NCI-H2107 treated with DMSO at 0.1 percent for 48 hours (cell line): ENCODE results near the gene TMC6.

Experiments
- DNase-seq: peaks from one replicate; lab custom pipeline; 2025; ENCODE audit not compliant: unreplicated experiment; lab: John Stamatoyannopoulos, UW

TMC6 gene

DNA sequence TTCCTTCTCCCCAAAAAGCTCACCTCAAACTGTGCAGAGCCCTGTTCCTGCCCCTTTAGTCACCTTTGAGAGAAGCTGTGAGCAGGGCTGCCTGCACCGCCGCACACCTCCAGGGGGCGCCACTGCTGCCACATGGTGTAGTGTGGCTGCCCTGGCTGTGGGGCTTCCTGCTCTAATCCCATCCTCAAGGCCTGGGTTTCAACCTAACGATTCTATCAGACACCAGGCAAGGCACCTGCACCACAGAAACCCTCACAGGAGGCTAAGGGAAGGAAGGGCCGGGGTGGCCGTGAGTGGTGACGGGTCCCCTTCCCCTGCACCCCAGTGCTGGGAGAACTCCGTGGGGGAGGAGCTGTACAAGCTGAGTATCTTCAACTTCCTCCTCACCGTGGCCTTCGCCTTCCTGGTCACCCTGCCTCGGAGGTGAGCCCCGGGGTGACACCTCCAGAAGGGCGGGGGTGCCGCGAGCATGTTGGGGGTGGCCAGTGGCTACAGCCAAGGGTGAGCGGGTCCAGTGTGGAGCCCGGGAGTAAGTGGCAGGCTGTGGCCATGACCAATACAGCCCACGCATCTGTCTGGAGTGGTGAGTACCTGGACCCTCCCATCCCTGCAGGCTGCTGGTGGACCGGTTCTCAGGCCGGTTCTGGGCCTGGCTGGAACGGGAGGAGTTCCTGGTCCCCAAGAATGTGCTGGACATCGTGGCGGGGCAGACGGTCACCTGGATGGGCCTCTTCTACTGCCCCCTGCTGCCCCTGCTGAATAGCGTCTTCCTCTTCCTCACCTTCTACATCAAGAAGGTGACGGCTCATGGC lies 9.0 kb upstream of the TMC6 start:
- no peak for DNase-seq

DNA sequence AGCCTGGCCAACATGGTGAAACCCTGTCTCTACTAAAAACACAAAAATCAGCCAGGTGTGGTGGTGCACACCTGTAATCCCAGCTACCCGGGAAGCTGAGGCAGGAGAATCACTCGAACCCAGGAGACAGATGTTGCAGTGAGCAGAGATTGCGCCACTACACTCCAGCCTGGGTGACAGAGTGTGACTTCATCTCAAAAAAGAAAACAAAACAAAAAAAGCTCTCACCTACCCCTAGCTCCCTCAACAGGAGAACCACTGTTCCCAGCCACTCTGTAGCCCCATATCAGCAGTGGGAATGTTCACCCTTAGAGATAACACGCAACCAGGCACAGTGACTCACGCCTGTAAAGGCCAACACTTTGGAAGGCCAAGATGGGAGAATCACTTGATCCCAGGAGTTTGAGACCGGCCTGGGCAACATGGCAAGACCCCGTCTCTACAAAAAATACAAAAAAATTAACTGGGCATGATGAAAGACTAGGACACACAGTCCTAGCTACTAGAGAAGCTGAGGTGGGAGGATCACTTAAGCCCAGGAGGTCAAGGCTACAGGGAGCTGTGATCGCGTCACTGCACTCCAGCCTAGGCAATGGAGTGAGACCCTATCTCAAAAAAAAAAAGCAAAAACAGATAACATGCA lies 7.4 kb upstream of the TMC6 start:
- DNase-seq, result no peak

DNA sequence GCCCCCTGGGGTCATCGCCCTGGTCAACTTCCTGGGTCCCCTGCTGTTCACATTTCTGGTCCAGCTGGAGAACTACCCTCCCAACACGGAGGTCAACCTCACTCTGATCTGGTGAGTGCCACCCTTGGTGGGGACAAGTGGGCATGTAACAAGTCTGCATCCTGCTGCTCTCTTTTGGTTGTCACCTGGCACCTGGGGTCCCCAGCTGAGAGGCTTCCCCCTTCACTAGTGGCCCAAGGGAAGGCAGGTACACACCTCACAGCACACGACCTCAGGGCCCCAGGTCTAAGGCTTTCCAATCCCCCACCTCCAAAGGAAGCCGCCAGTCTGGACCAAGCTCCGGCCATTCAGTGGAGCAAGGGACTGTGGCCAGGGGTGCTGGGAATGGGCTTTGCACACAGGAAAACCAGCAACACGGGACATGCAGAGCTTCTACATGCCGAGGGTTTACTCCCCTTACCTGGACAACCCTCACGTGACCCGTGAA lies 6.4 kb upstream of the TMC6 start:
- no peak for DNase-seq

- DNase-seq, result no peak
These were observed 5.7 kb upstream of the TMC6 start for GRCh38 chr17:78133971-78134898.

GRCh38 chr17:78133179-78133951 lies 4.8 kb upstream of the TMC6 start:
- no peak for DNase-seq

DNA sequence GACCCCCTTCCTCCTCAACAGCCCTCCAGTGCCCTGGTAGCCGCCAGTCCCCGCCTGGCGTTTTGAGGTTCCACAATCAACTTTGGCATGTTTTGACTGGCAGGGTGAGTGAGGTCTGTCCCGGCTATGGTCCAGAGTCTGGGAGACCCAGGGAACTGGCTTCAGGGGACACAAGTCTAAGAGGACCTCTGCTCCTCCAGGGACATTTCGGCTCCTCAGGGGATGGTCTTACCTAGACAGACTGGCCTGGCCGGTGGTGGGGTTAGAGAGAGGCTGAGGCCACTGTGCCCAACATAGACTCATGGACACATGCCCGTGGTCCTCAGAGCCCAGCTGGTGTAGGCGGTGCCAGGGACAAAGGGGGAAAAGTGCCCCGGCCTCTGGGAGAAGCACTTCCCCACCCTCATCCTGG lies 4.2 kb upstream of the TMC6 start:
- no peak for DNase-seq

DNA sequence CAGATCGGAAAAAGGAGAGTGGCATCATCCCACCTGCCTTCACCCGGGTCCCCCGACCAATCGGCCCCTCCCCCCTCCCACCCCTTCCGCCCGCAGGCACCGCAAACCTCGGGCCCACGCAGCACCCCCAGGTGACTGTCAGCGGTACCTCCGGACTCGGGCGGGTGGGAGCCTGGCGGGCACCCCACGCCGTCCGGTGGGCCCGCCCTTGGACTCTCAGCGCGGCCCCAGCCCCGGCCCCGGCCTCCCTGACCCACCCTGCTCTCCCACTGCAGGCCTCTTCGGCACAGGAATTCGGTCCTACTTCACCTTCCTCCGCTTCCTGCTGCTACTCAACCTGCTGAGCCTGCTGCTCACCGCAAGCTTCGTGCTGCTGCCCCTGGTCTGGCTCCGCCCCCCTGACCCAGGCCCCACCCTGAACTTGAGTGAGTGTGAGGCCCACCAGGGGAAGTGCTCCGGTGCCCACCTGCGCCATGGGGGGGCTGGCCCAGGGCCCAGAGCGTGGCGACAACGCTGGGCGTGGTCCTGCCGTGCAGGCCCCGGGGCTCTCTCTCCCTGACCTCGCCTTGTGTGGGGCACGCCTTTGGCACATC lies 3.6 kb upstream of the TMC6 start:
- no peak for DNase-seq

GRCh38 chr17:78131172-78132083 lies 2.9 kb upstream of the TMC6 start:
- no peak for DNase-seq

- DNase-seq, result no peak
These were observed 2.0 kb upstream of the TMC6 start, which contains the start of gene TMC8 for GRCh38 chr17:78130437-78131101. TSS of gene TMC8 (plus strand) at chr17:78130771. CDS start at chr17:78131589, 818 bp downstream.

- no peak for DNase-seq
These were observed 1.5 kb upstream of the TMC6 start for GRCh38 chr17:78130090-78130436.

DNA sequence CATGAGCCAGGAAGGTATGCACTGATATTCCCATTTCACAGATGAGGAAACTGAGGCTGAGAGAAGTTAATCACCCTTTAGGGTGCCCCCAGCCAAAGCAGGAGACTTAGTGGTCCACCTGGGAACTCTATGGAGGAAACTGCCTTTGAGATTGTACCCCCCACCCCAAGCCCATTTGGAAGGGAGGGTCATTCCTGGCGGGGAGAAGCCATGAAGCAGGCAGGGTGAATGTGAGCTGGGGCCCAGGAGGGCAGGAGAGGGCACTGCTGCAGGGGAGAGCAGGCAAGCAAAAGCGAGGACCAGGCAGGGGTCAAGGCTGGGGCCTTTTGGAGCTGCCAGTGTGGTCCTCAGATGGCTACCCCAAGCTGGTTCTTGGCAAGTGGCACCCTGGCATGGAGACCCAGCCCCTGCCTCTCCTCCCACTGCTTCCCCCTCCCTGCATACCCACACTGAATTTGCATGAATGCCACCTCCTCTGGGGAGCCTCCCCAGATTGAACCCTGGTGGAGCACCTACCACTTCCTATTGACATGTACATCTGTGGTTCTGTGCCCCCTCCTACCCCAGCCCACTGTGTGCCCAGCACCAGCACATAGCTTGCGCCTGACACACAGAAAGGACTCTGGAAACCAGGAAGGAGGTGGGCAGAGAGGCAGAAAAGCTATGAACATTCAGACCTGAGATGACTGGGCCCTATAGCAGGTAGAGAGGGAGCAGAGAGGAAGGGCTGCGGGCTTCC lies 965 bp upstream of the TMC6 start:
- DNase-seq, result no peak

DNA sequence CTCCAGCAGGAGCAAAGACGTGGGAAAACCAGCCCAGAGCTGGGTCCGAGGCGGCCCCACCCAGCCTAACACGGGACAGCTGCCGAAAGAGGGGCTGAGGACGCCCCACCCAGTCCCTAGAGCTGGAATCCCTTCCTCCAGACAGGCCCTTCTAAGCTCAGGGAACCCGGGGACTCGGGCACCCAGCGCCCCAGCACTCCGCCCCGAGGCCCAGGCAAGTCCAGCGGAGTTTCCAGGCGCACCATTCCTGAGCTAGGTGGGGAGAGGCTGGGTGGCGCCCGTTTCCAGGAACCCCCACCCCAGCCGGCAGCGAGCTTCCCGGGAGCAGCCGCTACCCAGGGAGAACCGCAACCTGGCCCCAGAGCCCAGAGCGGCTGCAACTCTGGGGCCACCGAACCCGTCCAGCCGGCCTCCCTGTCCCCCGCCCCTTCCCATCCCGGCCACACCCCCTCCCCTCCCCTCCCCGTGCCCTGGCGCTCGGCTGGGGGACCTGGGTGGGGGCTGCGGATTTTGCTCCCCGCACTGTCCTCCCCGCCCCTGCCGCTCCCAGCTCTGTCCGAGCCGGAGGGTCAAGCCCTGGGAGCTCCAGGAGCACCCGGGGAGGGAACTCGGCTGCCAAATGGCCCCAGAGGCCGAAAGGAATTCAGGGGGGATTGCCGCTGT lies 536 bp downstream of the TMC6 start:
- no peak for DNase-seq

DNA sequence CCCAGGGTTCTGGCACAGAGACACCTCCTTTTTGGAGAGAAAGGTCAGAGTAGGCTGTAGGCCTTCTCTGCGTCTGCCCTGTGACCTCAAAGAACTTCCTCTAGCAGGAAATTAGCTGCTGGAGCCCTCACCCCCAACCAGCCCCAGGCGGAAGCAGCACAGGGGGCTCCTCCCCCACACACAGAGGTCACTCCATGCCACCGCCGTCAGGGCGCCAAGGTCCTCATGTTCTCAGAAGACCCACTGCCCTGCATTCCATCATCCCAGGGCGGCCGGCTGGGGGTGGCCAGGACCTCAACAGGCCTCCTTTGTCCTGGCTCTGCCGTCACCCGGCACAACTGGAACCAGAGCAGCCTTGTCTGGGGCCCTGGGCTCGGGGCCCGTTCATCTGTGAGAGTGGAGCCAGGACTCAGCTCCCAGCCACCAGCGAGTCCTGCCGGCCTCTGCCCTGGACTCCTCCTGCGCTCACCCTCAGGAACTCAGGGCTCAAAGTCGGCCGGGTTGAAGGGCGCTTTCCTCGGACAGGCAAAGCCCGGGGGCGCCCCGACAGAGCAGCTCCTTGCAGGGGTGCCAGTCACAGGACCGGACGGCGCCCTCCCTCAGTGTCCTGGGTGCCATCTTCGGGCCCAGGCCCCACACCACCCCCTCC lies 1.2 kb downstream of the TMC6 start:
- DNase-seq, result no peak

GRCh38 chr17:78126895-78127238 lies 1.7 kb downstream of the TMC6 start:
- no peak for DNase-seq

DNA sequence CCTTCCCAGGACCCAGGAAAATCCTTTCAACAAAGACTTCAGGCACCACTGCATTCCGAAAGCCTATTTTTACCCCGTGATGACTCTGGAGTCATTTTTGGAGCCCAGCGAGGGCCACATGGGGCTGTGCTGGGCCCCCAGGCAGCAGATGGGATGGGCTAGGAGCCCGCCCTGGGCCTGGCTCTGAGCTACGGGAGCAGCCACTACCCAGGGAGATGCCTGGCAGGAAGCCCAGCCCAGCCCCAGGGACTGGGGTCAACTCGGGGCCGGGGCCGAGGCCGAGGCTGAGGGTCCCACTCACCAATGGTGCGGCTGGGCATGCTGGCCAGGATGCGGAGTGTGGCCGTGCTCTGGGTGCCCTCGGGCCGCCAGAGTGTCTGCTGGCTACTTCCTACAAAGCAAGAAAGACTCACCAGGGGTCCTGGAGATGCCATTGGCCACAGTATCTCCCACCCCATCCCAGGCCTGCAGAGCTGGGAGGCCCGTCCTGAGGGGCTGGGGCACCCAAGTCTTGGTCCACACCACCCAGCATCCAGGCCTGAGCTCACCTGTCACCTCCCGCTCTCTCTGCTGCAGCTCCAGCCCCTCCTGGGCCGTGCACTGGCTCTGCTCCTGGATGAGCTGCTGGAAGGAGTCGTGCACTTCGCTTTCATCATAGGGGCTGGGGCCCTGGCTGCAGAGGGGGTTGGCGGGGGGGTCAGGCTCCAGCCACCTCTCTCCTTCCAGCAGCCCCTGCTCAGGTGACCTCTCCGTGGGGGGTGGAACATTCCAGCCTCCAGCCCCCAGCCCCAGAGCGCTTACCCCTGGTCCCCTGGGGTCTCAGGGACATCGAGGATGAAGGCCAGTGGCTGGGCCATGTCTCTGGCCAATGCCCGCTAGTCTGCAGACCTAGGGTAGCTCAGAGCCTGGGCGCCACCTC lies 2.3 kb downstream of the TMC6 start:
- DNase-seq, result no peak
